ENCODE data around the gene FAM149A. TPM values are rescaled to one million over a fixed set of nuclear protein-coding genes. Genes with fewer than 3 reads are reported as not detected.

Gene FAM149A
- total RNA-seq, 1 experiment from 2014 or later: 14.6 TPM

GRCh38 chr4:186203406-186203805, 98.9 kb downstream of the FAM149A start (continued):
- TF ChIP-seq, protein P1, sequence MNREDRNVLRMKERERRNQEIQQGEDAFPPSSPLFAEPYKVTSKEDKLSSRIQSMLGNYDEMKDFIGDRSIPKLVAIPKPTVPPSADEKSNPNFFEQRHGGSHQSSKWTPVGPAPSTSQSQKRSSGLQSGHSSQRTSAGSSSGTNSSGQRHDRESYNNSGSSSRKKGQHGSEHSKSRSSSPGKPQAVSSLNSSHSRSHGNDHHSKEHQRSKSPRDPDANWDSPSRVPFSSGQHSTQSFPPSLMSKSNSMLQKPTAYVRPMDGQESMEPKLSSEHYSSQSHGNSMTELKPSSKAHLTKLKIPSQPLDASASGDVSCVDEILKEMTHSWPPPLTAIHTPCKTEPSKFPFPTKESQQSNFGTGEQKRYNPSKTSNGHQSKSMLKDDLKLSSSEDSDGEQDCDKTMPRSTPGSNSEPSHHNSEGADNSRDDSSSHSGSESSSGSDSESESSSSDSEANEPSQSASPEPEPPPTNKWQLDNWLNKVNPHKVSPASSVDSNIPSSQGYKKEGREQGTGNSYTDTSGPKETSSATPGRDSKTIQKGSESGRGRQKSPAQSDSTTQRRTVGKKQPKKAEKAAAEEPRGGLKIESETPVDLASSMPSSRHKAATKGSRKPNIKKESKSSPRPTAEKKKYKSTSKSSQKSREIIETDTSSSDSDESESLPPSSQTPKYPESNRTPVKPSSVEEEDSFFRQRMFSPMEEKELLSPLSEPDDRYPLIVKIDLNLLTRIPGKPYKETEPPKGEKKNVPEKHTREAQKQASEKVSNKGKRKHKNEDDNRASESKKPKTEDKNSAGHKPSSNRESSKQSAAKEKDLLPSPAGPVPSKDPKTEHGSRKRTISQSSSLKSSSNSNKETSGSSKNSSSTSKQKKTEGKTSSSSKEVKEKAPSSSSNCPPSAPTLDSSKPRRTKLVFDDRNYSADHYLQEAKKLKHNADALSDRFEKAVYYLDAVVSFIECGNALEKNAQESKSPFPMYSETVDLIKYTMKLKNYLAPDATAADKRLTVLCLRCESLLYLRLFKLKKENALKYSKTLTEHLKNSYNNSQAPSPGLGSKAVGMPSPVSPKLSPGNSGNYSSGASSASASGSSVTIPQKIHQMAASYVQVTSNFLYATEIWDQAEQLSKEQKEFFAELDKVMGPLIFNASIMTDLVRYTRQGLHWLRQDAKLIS (CRISPR knock-in tag; IDR thresholded peaks at IDR 0.05; ENCODE audit: borderline replicate concordance): no peak
- TF ChIP-seq MYBL2 (CRISPR knock-in tag; IDR thresholded peaks at IDR 0.05) (no peak), ZNF317 (CRISPR knock-in tag; IDR thresholded peaks at IDR 0.05; ENCODE audit: borderline replicate concordance, low read depth) (no peak), NFYB (CRISPR knock-in tag; conservative IDR thresholded peaks at IDR 0.05; ENCODE audit: low read depth) (no peak)

DNA sequence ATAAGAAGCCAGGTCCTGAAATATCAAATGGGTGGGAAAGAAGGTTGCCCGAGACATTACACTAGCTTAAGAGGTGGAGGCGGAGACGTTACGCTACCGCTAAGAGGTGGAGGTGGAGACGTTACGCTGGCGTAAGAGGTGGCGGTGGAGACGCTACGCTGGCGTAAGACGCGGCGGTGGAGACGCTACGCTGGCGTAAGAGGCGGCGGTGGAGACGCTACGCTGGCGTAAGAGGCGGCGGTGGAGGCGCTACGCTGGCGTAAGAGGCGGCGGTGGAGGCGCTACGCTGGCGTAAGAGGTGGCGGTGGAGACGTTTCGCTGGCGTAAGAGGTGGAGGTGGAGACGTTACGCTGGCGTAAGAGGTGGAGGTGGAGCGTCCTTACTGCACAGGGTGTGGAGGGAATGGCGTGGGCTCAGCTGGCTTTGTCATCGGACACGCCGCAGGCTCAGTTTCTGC, 99.6 kb downstream of the FAM149A start:
- CTCF ChIA-PET: interaction anchor here (0.6 kb wide), 1 partner anchor 37 kb away, joined by 3 read pairs; no protein-coding TSS in a partner anchor
- H3K9me3 Mint-ChIP-seq: peaks cover 23% of the 10 kb centered on the region
- no peak for ATAC-seq
- peaks cover 28% of the 10 kb centered on the region for H3K4me1 Mint-ChIP-seq
- H3K27ac Mint-ChIP-seq: no peak overlapping the region; the same call in 1 of the 2 replicates
- no peak for DNase-seq (ENCODE audit: low spot score)
- no peaks in the 10 kb centered on the region for H3K27me3 Mint-ChIP-seq (ENCODE audit: low read depth)
- H3K36me3 Mint-ChIP-seq: peaks cover 10% of the 10 kb centered on the region
- POLR2A ChIA-PET: no interaction called here
- no peak overlapping the region for H3K4me3 Mint-ChIP-seq
- TF ChIP-seq AR (CRISPR knock-in tag; IDR thresholded peaks at IDR 0.05): no peak
- TF ChIP-seq NFATC4 (CRISPR knock-in tag; IDR thresholded peaks at IDR 0.05): no peak
- TF ChIP-seq, protein P2, sequence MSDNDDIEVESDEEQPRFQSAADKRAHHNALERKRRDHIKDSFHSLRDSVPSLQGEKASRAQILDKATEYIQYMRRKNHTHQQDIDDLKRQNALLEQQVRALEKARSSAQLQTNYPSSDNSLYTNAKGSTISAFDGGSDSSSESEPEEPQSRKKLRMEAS (CRISPR knock-in tag; IDR thresholded peaks at IDR 0.05): no peak
- TF ChIP-seq FOXK1 (CRISPR knock-in tag; IDR thresholded peaks at IDR 0.05): no peak
- no peak for TF ChIP-seq TEAD4 (CRISPR knock-in tag; IDR thresholded peaks at IDR 0.05)
- no peak for TF ChIP-seq HMGA2 (CRISPR knock-in tag; IDR thresholded peaks at IDR 0.05)
- TF ChIP-seq, protein P3, sequence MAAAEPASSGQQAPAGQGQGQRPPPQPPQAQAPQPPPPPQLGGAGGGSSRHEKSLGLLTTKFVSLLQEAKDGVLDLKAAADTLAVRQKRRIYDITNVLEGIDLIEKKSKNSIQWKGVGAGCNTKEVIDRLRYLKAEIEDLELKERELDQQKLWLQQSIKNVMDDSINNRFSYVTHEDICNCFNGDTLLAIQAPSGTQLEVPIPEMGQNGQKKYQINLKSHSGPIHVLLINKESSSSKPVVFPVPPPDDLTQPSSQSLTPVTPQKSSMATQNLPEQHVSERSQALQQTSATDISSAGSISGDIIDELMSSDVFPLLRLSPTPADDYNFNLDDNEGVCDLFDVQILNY (CRISPR knock-in tag; IDR thresholded peaks at IDR 0.05): no peak
- no peak for TF ChIP-seq SOX15 (CRISPR knock-in tag; IDR thresholded peaks at IDR 0.05)
- TF ChIP-seq, protein P4, sequence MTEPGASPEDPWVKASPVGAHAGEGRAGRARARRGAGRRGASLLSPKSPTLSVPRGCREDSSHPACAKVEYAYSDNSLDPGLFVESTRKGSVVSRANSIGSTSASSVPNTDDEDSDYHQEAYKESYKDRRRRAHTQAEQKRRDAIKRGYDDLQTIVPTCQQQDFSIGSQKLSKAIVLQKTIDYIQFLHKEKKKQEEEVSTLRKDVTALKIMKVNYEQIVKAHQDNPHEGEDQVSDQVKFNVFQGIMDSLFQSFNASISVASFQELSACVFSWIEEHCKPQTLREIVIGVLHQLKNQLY (CRISPR knock-in tag; IDR thresholded peaks at IDR 0.05): no peak
- TF ChIP-seq USF1 (CRISPR knock-in tag; IDR thresholded peaks at IDR 0.05): no peak
- TF ChIP-seq GTF2I (CRISPR knock-in tag; conservative IDR thresholded peaks at IDR 0.05): no peak
- TF ChIP-seq, protein P5, sequence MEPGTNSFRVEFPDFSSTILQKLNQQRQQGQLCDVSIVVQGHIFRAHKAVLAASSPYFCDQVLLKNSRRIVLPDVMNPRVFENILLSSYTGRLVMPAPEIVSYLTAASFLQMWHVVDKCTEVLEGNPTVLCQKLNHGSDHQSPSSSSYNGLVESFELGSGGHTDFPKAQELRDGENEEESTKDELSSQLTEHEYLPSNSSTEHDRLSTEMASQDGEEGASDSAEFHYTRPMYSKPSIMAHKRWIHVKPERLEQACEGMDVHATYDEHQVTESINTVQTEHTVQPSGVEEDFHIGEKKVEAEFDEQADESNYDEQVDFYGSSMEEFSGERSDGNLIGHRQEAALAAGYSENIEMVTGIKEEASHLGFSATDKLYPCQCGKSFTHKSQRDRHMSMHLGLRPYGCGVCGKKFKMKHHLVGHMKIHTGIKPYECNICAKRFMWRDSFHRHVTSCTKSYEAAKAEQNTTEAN (CRISPR knock-in tag; IDR thresholded peaks at IDR 0.05): no peak
- no peak for TF ChIP-seq RORB (CRISPR knock-in tag; IDR thresholded peaks at IDR 0.05)
- no peak for TF ChIP-seq ZNF138 (CRISPR knock-in tag; conservative IDR thresholded peaks at IDR 0.05)
- TF ChIP-seq, protein P6, sequence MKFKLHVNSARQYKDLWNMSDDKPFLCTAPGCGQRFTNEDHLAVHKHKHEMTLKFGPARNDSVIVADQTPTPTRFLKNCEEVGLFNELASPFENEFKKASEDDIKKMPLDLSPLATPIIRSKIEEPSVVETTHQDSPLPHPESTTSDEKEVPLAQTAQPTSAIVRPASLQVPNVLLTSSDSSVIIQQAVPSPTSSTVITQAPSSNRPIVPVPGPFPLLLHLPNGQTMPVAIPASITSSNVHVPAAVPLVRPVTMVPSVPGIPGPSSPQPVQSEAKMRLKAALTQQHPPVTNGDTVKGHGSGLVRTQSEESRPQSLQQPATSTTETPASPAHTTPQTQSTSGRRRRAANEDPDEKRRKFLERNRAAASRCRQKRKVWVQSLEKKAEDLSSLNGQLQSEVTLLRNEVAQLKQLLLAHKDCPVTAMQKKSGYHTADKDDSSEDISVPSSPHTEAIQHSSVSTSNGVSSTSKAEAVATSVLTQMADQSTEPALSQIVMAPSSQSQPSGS (CRISPR knock-in tag; IDR thresholded peaks at IDR 0.05; ENCODE audit: borderline replicate concordance, low read depth): no peak
- no peak for TF ChIP-seq FOXP1 (CRISPR knock-in tag; IDR thresholded peaks at IDR 0.05; ENCODE audit: borderline replicate concordance)
- TF ChIP-seq ZBTB21 (CRISPR knock-in tag; IDR thresholded peaks at IDR 0.05; ENCODE audit: borderline replicate concordance): no peak

All from WTC11 (cell line).